HG03095 (cell line): Measurements from ENCODE around the gene HECTD1.
"Not testable (repeated sequence)": the region's sequence is repeated elsewhere in the genome, so short reads cannot be mapped to it uniquely, and the experiment has no call there.

Experiments used
- ATAC-seq: cut with Tn5 transposase; IDR thresholded peaks from one replicate; pipeline ENCODE4 v1.9.1; 2021; ENCODE audit warnings: moderate library complexity; ENCODE audit not compliant: unreplicated experiment

The HECTD1 gene

GRCh38 chr14:31196839-31197492, 10.6 kb downstream of the HECTD1 start:
- no peak for ATAC-seq

GRCh38 chr14:31194661-31195060, 12.9 kb downstream of the HECTD1 start:
- ATAC-seq, result no peak

- no peak for ATAC-seq
Measured at GRCh38 chr14:31194095-31194494, 13.5 kb downstream of the HECTD1 start.

- ATAC-seq, result not testable (repeated sequence)
Measured at GRCh38 chr14:31192544-31192943, 15.0 kb downstream of the HECTD1 start.

GRCh38 chr14:31190717-31191263, 16.8 kb downstream of the HECTD1 start:
- ATAC-seq, result no peak

- no peak for ATAC-seq
Measured at GRCh38 chr14:31190219-31190603, 17.4 kb downstream of the HECTD1 start.

- no peak for ATAC-seq
Measured at GRCh38 chr14:31189346-31190218, 18.0 kb downstream of the HECTD1 start.

- no peak for ATAC-seq
Measured at GRCh38 chr14:31188744-31189143, 18.8 kb downstream of the HECTD1 start.

- ATAC-seq, result not testable (repeated sequence)
Measured at GRCh38 chr14:31182016-31182415, 25.6 kb downstream of the HECTD1 start.

GRCh38 chr14:31181271-31181670, 26.3 kb downstream of the HECTD1 start:
- no peak for ATAC-seq

GRCh38 chr14:31180299-31181051, 27.1 kb downstream of the HECTD1 start:
- no peak for ATAC-seq

- ATAC-seq, result no peak
Measured at GRCh38 chr14:31174433-31174832, 33.2 kb downstream of the HECTD1 start.

- ATAC-seq, result no peak
Measured at GRCh38 chr14:31173120-31173837, 34.3 kb downstream of the HECTD1 start.

- no peak for ATAC-seq
Measured at GRCh38 chr14:31172084-31172483, 35.5 kb downstream of the HECTD1 start.

- no peak for ATAC-seq
Measured at GRCh38 chr14:31170411-31170810, 37.2 kb downstream of the HECTD1 start.

GRCh38 chr14:31169877-31170276, 37.7 kb downstream of the HECTD1 start:
- no peak for ATAC-seq

GRCh38 chr14:31167032-31167431, 40.6 kb downstream of the HECTD1 start:
- no peak for ATAC-seq

- ATAC-seq, result no peak
Measured at GRCh38 chr14:31166271-31166561, 41.4 kb downstream of the HECTD1 start.

- no peak for ATAC-seq
Measured at GRCh38 chr14:31164115-31164514, 43.5 kb downstream of the HECTD1 start.

GRCh38 chr14:31162910-31163649, 44.5 kb downstream of the HECTD1 start:
- ATAC-seq, result no peak
